MCF 10A (cell line): ENCODE measurements around the gene CAGE1. TPM values are rescaled to one million over a fixed set of nuclear protein-coding genes. Genes with fewer than 3 reads are reported as not detected.

Source experiments
- BruUV-seq: library from RNA; stranded (reverse); fragments of 400-500 nt; replicated peaks from 2 replicates; lab custom pipeline; 2021; lab: Mats Ljungman, UMichigan
- CTCF ChIA-PET: fragments of 300-600 bp; sonication (Branson Sonifier 250); formaldehyde crosslinking; extraction: SDS; loops from one replicate; lab custom pipeline; 2021; ENCODE audit warnings: antibody characterized with exemption, inconsistent platforms; lab: Yijun Ruan, JAX
- POLR2A ChIA-PET: fragments of 300-600, 350-650 bp; sonication (Branson Sonifier 250); formaldehyde crosslinking; extraction: SDS; loops from one replicate; lab custom pipeline; 2020; ENCODE audit warnings: antibody characterized with exemption, inconsistent platforms; lab: Yijun Ruan, JAX
- DNase-seq: peaks from one replicate; pipeline ENCODE4 v3.0.0-alpha.2; 2018; ENCODE audit not compliant: unreplicated experiment
- H3K27ac Mint-ChIP-seq: one replicate; pipeline ENCODE4 v1.8.0; 2022; ENCODE audit warnings: mild to moderate bottlenecking, low read depth, mixed read lengths; ENCODE audit not compliant: unreplicated experiment
- H3K27me3 Mint-ChIP-seq: one replicate; pipeline ENCODE4 v1.8.0; 2022; ENCODE audit warnings: mixed read lengths; ENCODE audit not compliant: insufficient read depth, unreplicated experiment
- H3K36me3 Mint-ChIP-seq: one replicate; pipeline ENCODE4 v1.8.0; 2022; ENCODE audit warnings: mild to moderate bottlenecking, moderate library complexity, mixed read lengths; ENCODE audit not compliant: insufficient read depth, unreplicated experiment
- H3K4me1 Mint-ChIP-seq: one replicate; pipeline ENCODE4 v1.8.0; 2022; ENCODE audit warnings: mixed read lengths; ENCODE audit not compliant: insufficient read depth, unreplicated experiment
- H3K4me3 Mint-ChIP-seq: one replicate; pipeline ENCODE4 v1.8.0; 2022; ENCODE audit warnings: mild to moderate bottlenecking, moderate library complexity, mixed read lengths; ENCODE audit not compliant: unreplicated experiment
- H3K9me3 Mint-ChIP-seq: one replicate; pipeline ENCODE4 v1.8.0; 2022; ENCODE audit warnings: mixed read lengths; ENCODE audit not compliant: unreplicated experiment
- intact Hi-C: fragments of 100-400 bp; cut with micrococcal nuclease; formaldehyde crosslinking; loops from 2 replicates; pipeline ENCODE4 v1.14.1; 2022
- total RNA-seq: library from RNA; stranded (reverse); gene quantifications from 2 replicates; pipeline ENCODE4 v1.2.3, GENCODE V29; 2022
- TF ChIP-seq, protein P1 (sequence below): fragments of 200-600 bp; IDR thresholded peaks from one replicate; pipeline ENCODE4 v1.8.0; 2022; ENCODE audit warnings: antibody characterized with exemption, mild to moderate bottlenecking; ENCODE audit not compliant: unreplicated experiment

Gene CAGE1
- total RNA-seq, 1 experiment from 2014 or later, result 0.33 TPM

DNA sequence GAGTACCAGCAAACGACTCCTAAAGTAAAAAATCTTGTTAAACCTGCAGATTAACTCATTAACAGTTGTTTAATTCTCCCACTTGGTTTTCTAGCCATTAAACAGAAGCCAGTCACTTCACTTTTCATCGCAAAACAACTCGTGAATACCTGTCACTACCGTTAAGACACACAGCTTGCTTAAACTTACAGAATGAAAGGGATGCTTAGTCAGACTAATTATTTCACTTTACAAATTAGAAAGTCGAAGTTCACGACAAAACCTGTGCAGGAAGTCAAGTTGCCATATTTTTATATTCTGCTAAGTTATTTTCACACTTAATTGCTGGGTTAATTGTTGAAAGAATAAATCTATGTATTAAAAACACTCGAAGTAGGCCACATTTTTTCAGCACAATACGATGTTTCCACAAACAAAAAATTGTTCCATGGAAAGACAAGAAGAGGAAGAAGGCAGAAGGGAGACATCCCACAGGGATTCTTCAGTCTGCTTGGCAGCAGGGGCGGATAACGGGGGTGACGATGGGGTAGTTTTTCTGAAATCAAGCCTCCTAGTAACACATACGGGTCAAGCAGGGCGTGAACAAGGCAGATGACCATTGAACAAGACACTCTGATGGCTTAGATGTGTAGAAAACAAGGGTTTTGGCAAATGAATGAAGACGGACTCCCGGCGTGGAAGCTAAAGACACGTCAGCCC, 77.5 kb downstream of the CAGE1 start:
- ChIA-PET CTCF (interaction anchor here (0.6 to 2.4 kb wide), 2 partner anchors 46 to 79 kb away, joined by 3 to 14 read pairs; partner anchors contain the start of gene RIOK1), POLR2A (interaction anchor here (0.6 to 5.7 kb wide), 27 partner anchors 9 to 279 kb away, joined by 3 to 114 read pairs (median 4); partner anchors contain the start of genes CAGE1, DSP, RIOK1 and SNRNP48)
- H3K4me1 Mint-ChIP-seq, result peaks cover 18% of the 10 kb centered on the region
- peak overlapping the region; percentile 83 for H3K27ac Mint-ChIP-seq
- TF ChIP-seq, protein P1, sequence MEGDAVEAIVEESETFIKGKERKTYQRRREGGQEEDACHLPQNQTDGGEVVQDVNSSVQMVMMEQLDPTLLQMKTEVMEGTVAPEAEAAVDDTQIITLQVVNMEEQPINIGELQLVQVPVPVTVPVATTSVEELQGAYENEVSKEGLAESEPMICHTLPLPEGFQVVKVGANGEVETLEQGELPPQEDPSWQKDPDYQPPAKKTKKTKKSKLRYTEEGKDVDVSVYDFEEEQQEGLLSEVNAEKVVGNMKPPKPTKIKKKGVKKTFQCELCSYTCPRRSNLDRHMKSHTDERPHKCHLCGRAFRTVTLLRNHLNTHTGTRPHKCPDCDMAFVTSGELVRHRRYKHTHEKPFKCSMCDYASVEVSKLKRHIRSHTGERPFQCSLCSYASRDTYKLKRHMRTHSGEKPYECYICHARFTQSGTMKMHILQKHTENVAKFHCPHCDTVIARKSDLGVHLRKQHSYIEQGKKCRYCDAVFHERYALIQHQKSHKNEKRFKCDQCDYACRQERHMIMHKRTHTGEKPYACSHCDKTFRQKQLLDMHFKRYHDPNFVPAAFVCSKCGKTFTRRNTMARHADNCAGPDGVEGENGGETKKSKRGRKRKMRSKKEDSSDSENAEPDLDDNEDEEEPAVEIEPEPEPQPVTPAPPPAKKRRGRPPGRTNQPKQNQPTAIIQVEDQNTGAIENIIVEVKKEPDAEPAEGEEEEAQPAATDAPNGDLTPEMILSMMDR, result no peak
- no TSS peak for BruUV-seq
- DNase-seq, result peak; percentile 54
- peaks cover 35% of the 10 kb centered on the region for H3K36me3 Mint-ChIP-seq
- peak overlapping the region; percentile 91 for H3K4me3 Mint-ChIP-seq
- H3K27me3 Mint-ChIP-seq, result no peaks in the 10 kb centered on the region
- intact Hi-C loops, result loop anchor here (2.0 to 5.0 kb wide), 2 partner anchors 230 to 303 kb away; partner anchors contain the start of gene DSP
- no peaks in the 10 kb centered on the region for H3K9me3 Mint-ChIP-seq

- TF ChIP-seq, protein P1, result no peak
- intact Hi-C loops, result loop anchor here (2.0 to 5.0 kb wide), 2 partner anchors 231 to 304 kb away; partner anchors contain the start of gene DSP
- H3K27ac Mint-ChIP-seq, result peak overlapping the region; percentile 23
- no TSS peak for BruUV-seq
- H3K27me3 Mint-ChIP-seq, result no peaks in the 10 kb centered on the region
- H3K4me1 Mint-ChIP-seq, result peaks cover 18% of the 10 kb centered on the region
- peak; percentile 3 for DNase-seq
- ChIA-PET CTCF (interaction anchor here (1.0 to 2.4 kb wide), 2 partner anchors 79 to 80 kb away, joined by 4 to 14 read pairs; partner anchors contain the start of gene RIOK1), POLR2A (interaction anchor here (0.6 to 5.7 kb wide), 13 partner anchors 8 to 664 kb away, joined by 3 to 114 read pairs (median 6); partner anchors contain the start of genes CAGE1 and RIOK1)
- H3K4me3 Mint-ChIP-seq, result peak overlapping the region; percentile 91
- no peaks in the 10 kb centered on the region for H3K9me3 Mint-ChIP-seq
- peaks cover 44% of the 10 kb centered on the region for H3K36me3 Mint-ChIP-seq
These were observed 78.4 kb downstream of the CAGE1 start for GRCh38 chr6:7311176-7311575.

- H3K27me3 Mint-ChIP-seq, result no peaks in the 10 kb centered on the region
- DNase-seq, result no peak
- peaks cover 64% of the 10 kb centered on the region for H3K36me3 Mint-ChIP-seq
- H3K27ac Mint-ChIP-seq, result peak overlapping the region; percentile 76
- TF ChIP-seq, protein P1, result no peak
- POLR2A ChIA-PET, result interaction anchor here (0.7 to 2.0 kb wide), 3 partner anchors 17 to 237 kb away, joined by 3 to 10 read pairs (median 4); partner anchors contain the start of genes CAGE1 and RIOK1
- peaks cover 29% of the 10 kb centered on the region for H3K4me1 Mint-ChIP-seq
- BruUV-seq, result no TSS peak
- CTCF ChIA-PET, result interaction anchor here (2.6 kb wide), 1 partner anchor 33 kb away, joined by 7 read pairs; no protein-coding TSS in a partner anchor
- H3K9me3 Mint-ChIP-seq, result no peaks in the 10 kb centered on the region
- H3K4me3 Mint-ChIP-seq, result no peak overlapping the region
- intact Hi-C loops, result no loop called here
These were observed 80.5 kb downstream of the CAGE1 start for GRCh38 chr6:7309050-7309449.

GRCh38 chr6:7307533-7307932, 82.0 kb downstream of the CAGE1 start:
- BruUV-seq, result no TSS peak
- H3K9me3 Mint-ChIP-seq, result no peaks in the 10 kb centered on the region
- H3K36me3 Mint-ChIP-seq, result peaks cover 73% of the 10 kb centered on the region
- CTCF ChIA-PET, result interaction anchor here (0.7 to 2.6 kb wide), 2 partner anchors 12 to 32 kb away, joined by 3 to 7 read pairs; no protein-coding TSS in a partner anchor
- intact Hi-C loops, result no loop called here
- H3K27me3 Mint-ChIP-seq, result no peaks in the 10 kb centered on the region
- POLR2A ChIA-PET, result interaction anchor here (0.7 to 2.0 kb wide), 2 partner anchors 15 to 83 kb away, joined by 3 to 10 read pairs; partner anchors contain the start of genes CAGE1 and RIOK1
- DNase-seq, result no peak
- H3K4me1 Mint-ChIP-seq, result peaks cover 29% of the 10 kb centered on the region
- H3K4me3 Mint-ChIP-seq, result no peak overlapping the region
- TF ChIP-seq, protein P1, result no peak
- H3K27ac Mint-ChIP-seq, result peak overlapping the region; percentile 76
